ENCODE measurements around the gene CCDC148. TPM values are rescaled to one million over a fixed set of nuclear protein-coding genes. Genes with fewer than 3 reads are reported as not detected.

The CCDC148 gene
- total and polyA plus RNA-seq, 10 of the 15 experiments (the other 5 are each of a cell fraction or from before 2014, with no cell fraction given), result 0.07 to 0.30 (median 0.18) TPM; not detected in 7

DNA sequence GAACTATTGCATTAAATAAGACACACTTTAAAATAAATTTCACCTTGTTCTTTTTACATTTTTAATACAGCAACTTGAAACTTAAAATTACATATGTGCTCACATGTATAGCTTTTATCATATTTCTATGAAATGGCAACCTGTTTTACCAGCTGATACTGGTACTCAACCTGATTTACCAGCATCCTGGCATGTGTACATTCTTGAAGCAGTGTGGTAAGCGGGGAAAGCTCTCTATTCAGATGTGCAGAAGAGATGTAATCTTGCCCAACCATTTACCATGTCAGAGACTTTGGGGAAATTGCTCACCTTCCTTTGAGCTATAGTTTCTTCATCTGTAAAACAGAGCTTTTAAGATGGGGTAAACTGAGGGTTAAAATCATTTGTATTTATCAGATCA lies 133.2 kb downstream of the CCDC148 start:
- TF ChIP-seq BHLHE40 (IDR thresholded peaks at IDR 0.05; ENCODE audit: borderline replicate concordance in 1 of 2, low read depth in 2 of 2, low read length in 1 of 2), result no peak
- TF ChIP-seq ZNF24 (IDR thresholded peaks at IDR 0.05), result no peak
- TF ChIP-seq, protein P1, sequence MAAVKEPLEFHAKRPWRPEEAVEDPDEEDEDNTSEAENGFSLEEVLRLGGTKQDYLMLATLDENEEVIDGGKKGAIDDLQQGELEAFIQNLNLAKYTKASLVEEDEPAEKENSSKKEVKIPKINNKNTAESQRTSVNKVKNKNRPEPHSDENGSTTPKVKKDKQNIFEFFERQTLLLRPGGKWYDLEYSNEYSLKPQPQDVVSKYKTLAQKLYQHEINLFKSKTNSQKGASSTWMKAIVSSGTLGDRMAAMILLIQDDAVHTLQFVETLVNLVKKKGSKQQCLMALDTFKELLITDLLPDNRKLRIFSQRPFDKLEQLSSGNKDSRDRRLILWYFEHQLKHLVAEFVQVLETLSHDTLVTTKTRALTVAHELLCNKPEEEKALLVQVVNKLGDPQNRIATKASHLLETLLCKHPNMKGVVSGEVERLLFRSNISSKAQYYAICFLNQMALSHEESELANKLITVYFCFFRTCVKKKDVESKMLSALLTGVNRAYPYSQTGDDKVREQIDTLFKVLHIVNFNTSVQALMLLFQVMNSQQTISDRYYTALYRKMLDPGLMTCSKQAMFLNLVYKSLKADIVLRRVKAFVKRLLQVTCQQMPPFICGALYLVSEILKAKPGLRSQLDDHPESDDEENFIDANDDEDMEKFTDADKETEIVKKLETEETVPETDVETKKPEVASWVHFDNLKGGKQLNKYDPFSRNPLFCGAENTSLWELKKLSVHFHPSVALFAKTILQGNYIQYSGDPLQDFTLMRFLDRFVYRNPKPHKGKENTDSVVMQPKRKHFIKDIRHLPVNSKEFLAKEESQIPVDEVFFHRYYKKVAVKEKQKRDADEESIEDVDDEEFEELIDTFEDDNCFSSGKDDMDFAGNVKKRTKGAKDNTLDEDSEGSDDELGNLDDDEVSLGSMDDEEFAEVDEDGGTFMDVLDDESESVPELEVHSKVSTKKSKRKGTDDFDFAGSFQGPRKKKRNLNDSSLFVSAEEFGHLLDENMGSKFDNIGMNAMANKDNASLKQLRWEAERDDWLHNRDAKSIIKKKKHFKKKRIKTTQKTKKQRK (IDR thresholded peaks at IDR 0.05; ENCODE audit: low read depth, low read length), result no peak
- TF ChIP-seq, protein P2, sequence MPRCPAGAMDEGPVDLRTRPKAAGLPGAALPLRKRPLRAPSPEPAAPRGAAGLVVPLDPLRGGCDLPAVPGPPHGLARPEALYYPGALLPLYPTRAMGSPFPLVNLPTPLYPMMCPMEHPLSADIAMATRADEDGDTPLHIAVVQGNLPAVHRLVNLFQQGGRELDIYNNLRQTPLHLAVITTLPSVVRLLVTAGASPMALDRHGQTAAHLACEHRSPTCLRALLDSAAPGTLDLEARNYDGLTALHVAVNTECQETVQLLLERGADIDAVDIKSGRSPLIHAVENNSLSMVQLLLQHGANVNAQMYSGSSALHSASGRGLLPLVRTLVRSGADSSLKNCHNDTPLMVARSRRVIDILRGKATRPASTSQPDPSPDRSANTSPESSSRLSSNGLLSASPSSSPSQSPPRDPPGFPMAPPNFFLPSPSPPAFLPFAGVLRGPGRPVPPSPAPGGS (IDR thresholded peaks at IDR 0.05; ENCODE audit: borderline replicate concordance, insufficient read depth, low read depth, low read length, poor library complexity, severe bottlenecking), result no peak
- no peak for TF ChIP-seq FOXM1 (IDR thresholded peaks at IDR 0.05; ENCODE audit: low read depth, low read length)
- TF ChIP-seq TAF1 (IDR thresholded peaks at IDR 0.05; ENCODE audit: borderline replicate concordance, low read depth, low read length), result no peak
- no peaks in the 10 kb centered on the region for H3K36me3 ChIP-seq (ENCODE audit: control insufficient read depth in 2 of 2, insufficient read depth in 2 of 2, low read length in 1 of 2)
- H3K27me3 ChIP-seq (replicated peaks in 1 of 2; ENCODE audit: control insufficient read depth in 2 of 2, insufficient read depth in 2 of 2, low read length in 1 of 2), result no peaks in the 10 kb centered on the region
- BruUV-seq (replicated peaks), result no TSS peak
- POLR2A ChIA-PET, result interaction anchor here (0.9 kb wide), 1 partner anchor 12 kb away, joined by 3 read pairs; no protein-coding TSS in a partner anchor
- H3K9ac ChIP-seq (ENCODE audit: control insufficient read depth, insufficient read depth, low read length), result no peak overlapping the region
- H2AFZ ChIP-seq (ENCODE audit: control insufficient read depth, low read depth, low read length), result no peak overlapping the region
- no peaks in the 10 kb centered on the region for H3K79me2 ChIP-seq (ENCODE audit: control insufficient read depth, insufficient read depth, low read length)
- H3K27ac ChIP-seq (ENCODE audit: control insufficient read depth, insufficient read depth), result no peak overlapping the region
- intact Hi-C loops (cut with micrococcal nuclease; ENCODE audit: unreplicated experiment) (no loop called here), in situ Hi-C loops (cut with MboI) (no loop called here)
- FAIRE-seq (no peak), ATAC-seq (no peak), DNase-seq (ENCODE audit: low read depth, low spot score) (no peak)
- H3K9me3 ChIP-seq (replicated peaks; ENCODE audit: control insufficient read depth, insufficient read depth, low read length), result no peaks in the 10 kb centered on the region
- no peak overlapping the region for H3K4me2 ChIP-seq (ENCODE audit: control insufficient read depth, insufficient read depth)
- H3K4me3 ChIP-seq, result no peak overlapping the region
- WGBS (ENCODE audit: insufficient coverage, insufficient replicate concordance, low lambda C conversion rate, missing lambda C conversion rate), result 33% methylated on average over 1 of the region's 1 CpG
- RAD21 ChIA-PET (ENCODE audit: unreplicated experiment), result no interaction called here
- SMC1A ChIA-PET (ENCODE audit: uncharacterized antibody, unreplicated experiment), result no interaction called here
- no peaks in the 10 kb centered on the region for H4K20me1 ChIP-seq (ENCODE audit: control insufficient read depth, insufficient read depth)
- H3K4me1 ChIP-seq (ENCODE audit: control insufficient read depth, insufficient read depth, low read length), result no peaks in the 10 kb centered on the region
- CTCF ChIA-PET, result no interaction called here
